Lung (tissue), 13 donors: Measurements from ENCODE around the gene HSPB7. TPM values are rescaled to one million over a fixed set of nuclear protein-coding genes. Genes with fewer than 3 reads are reported as not detected.
A peak's percentile ranks its signal among the peaks of the same experiment; 100 is the strongest.

Experiments
- ATAC-seq: fragments of 200-7000 bp; cut with Tn5 transposase; one replicate; pipeline ENCODE4 v1.9.1; 2020; ENCODE audit warnings: moderate number of reproducible peaks; ENCODE audit not compliant: insufficient read depth, low FRiP score
- DNase-seq, 3 donors: peaks; one replicate each; pipeline ENCODE4 v3.0.0-alpha.2; 2013 to 2017
- H3K27ac ChIP-seq, 2 donors: one replicate each; pipeline ENCODE4 v1.5.1; 2013; ENCODE audit warnings: mild to moderate bottlenecking in 2 of 2, moderate library complexity in 2 of 2, control low read depth in 1 of 2, inconsistent platforms in 1 of 2, low read depth in 1 of 2, low read length in 1 of 2
- H3K27me3 ChIP-seq, 3 donors: one replicate each; pipeline ENCODE4 v1.5.1; 2013; ENCODE audit warnings: low read length in 2 of 3; ENCODE audit not compliant: control insufficient read depth in 3 of 3, insufficient read depth in 3 of 3
- H3K36me3 ChIP-seq, 4 donors: one replicate each; pipeline ENCODE4 v1.5.1; 2013; ENCODE audit warnings: low read length in 4 of 4, mild to moderate bottlenecking in 1 of 4, moderate library complexity in 1 of 4; ENCODE audit not compliant: control insufficient read depth in 4 of 4, insufficient read depth in 4 of 4
- H3K4me1 ChIP-seq, 5 donors: one replicate each; pipeline ENCODE4 v1.5.1; 2013; ENCODE audit warnings: low read length in 5 of 5, mild to moderate bottlenecking in 2 of 5, moderate library complexity in 1 of 5; ENCODE audit not compliant: control insufficient read depth in 5 of 5, insufficient read depth in 5 of 5
- H3K4me3 ChIP-seq: one replicate; pipeline ENCODE4 v1.5.1; 2013; ENCODE audit warnings: mild to moderate bottlenecking, control low read depth, moderate library complexity
- H3K9ac ChIP-seq, 2 donors: one replicate each; pipeline ENCODE4 v1.5.1; 2013; ENCODE audit warnings: low read length in 2 of 2, control low read depth in 1 of 2; ENCODE audit not compliant: insufficient read depth in 1 of 2
- H3K9me3 ChIP-seq, 4 donors: one replicate each; pipeline ENCODE4 v1.5.1; 2013; ENCODE audit warnings: low read length in 3 of 4, mild to moderate bottlenecking in 1 of 4, moderate library complexity in 1 of 4; ENCODE audit not compliant: control insufficient read depth in 4 of 4, insufficient read depth in 3 of 4
- WGBS, 2 donors: extraction: QIAGEN DNeasy Blood & Tissue Kit; methylation state at CpG; one replicate each; pipeline ENCODE4 v1.1.7; 2013; 5-methylcytosine and 5-hydroxymethylcytosine counted together
- polyA plus RNA-seq, 2 donors: library from polyadenylated mRNA; stranded (reverse); fragments of 200-250 nt; gene quantifications; one replicate each; pipeline ENCODE4 v1.2.1, GENCODE V29; 2013
- small RNA-seq: library from RNA; depleted of rRNA; stranded (forward); fragments of <200 nt; gene quantifications from one replicate; pipeline ENCODE3, GENCODE V24; 2014; ENCODE audit warnings: low replicate concordance
- total RNA-seq, 2 donors: library from RNA; depleted of rRNA in 1 of 2; stranded (reverse); fragments of >200 nt in 1 of 2; gene quantifications; one replicate each; pipeline ENCODE4 v1.2.1, GENCODE V29; 2014 to 2021
- TF ChIP-seq, protein P1 (sequence below): IDR thresholded peaks from 2 replicates; pipeline ENCODE4 v1.5.1; 2012; ENCODE audit warnings: mild to moderate bottlenecking; ENCODE audit errors: control extremely low read depth, extremely low read depth
- donor health status: control.
- donor health status: control.
- donor health status: Bipolar disorder and iron deficiency.
- donor health status: healthy.
- donor health status: DM: yes; HTN: yes; CAD: no.

Gene HSPB7
- total and polyA plus RNA-seq, 4 donors: 2.4 to 34.2 (median 11.4) TPM

GRCh38 chr1:15966081-15966955 is 51.5 kb downstream of the HSPB7 start:
- ATAC-seq: peak; percentile 67
- H3K27me3 ChIP-seq: no peaks in the 10 kb centered on the region
- peaks cover 0 to 19% (median 11%) of the 10 kb centered on the region in 4 donors for H3K36me3 ChIP-seq
- peak in 1 of 3 donors; percentile 18 for DNase-seq
- WGBS, 2 donors: 39 to 41% methylated on average over 18 of the region's 18 CpGs
- no peak overlapping the region for H3K9ac ChIP-seq
- TF ChIP-seq, protein P1, sequence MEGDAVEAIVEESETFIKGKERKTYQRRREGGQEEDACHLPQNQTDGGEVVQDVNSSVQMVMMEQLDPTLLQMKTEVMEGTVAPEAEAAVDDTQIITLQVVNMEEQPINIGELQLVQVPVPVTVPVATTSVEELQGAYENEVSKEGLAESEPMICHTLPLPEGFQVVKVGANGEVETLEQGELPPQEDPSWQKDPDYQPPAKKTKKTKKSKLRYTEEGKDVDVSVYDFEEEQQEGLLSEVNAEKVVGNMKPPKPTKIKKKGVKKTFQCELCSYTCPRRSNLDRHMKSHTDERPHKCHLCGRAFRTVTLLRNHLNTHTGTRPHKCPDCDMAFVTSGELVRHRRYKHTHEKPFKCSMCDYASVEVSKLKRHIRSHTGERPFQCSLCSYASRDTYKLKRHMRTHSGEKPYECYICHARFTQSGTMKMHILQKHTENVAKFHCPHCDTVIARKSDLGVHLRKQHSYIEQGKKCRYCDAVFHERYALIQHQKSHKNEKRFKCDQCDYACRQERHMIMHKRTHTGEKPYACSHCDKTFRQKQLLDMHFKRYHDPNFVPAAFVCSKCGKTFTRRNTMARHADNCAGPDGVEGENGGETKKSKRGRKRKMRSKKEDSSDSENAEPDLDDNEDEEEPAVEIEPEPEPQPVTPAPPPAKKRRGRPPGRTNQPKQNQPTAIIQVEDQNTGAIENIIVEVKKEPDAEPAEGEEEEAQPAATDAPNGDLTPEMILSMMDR: no peak
- no peaks in the 10 kb centered on the region for H3K9me3 ChIP-seq
- H3K27ac ChIP-seq: peak overlapping the region; percentile 12 to 81
- H3K4me1 ChIP-seq: peaks cover 0 to 11% (median 0%) of the 10 kb centered on the region in 5 donors
- no peak overlapping the region for H3K4me3 ChIP-seq

DNA sequence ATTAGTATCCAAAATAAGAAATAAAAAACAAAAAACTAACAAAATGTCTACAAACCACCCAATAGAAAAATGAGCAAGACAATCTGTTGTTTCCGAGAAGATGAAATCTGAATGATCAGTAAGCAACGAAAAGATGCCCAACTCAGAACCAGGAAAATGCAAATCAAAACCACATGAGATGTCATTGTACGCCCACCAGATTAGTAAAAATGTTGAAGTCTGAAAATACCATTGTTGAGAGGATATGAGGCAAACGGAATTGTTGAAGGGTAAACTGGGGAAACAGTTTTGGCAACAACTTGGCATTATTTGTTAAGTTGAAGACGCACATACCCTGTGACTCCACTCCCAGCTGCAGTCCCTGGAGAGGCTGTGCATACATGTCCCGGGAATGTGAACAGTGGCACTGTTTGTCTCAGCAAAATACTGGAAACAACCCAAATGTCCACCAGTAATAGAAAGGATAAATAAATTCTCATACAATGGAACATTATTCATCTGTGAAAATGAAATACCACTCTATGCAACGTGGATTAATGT is 52.5 kb downstream of the HSPB7 start:
- H3K4me1 ChIP-seq: peaks cover 0 to 11% (median 0%) of the 10 kb centered on the region in 5 donors
- no peak overlapping the region for H3K27ac ChIP-seq
- H3K27me3 ChIP-seq: no peaks in the 10 kb centered on the region
- H3K4me3 ChIP-seq: no peak overlapping the region
- TF ChIP-seq, protein P1: no peak
- peaks cover 0 to 19% (median 11%) of the 10 kb centered on the region in 4 donors for H3K36me3 ChIP-seq
- no peak overlapping the region for H3K9ac ChIP-seq
- DNase-seq (no peak), ATAC-seq (no peak)
- WGBS, 2 donors: 40 to 43% methylated on average over 7 of the region's 7 CpGs
- H3K9me3 ChIP-seq: no peaks in the 10 kb centered on the region

Small RNAs within 50 kb of the gene (small RNA-seq; reads per million reads assigned to genes)
- gene AL355994.1 (not detected), gene AL355994.5 (not detected)

Other genes with a start within 250 kb of the HSPB7 start
- gene UQCRHL, start 210.4 kb downstream of the HSPB7 start, total RNA-seq: 1 to 10 TPM; 1.1 to 4.6 TPM
- 1 to 10 TPM; 1.6 to 1.8 TPM for gene UQCRHL, start 210.4 kb downstream of the HSPB7 start, polyA plus RNA-seq
- 10 to 100 TPM; 50.0 to 82.3 TPM for gene SPEN, start 170.3 kb downstream of the HSPB7 start, total RNA-seq
- gene SPEN, start 170.3 kb downstream of the HSPB7 start, polyA plus RNA-seq: 10 to 100 TPM; 10.7 to 23.5 TPM
- gene ZBTB17, start 41.9 kb downstream of the HSPB7 start, total RNA-seq: 10 to 100 TPM; 28.0 to 44.3 TPM
- 10 to 100 TPM; 44.2 to 47.1 TPM for gene ZBTB17, start 41.9 kb downstream of the HSPB7 start, polyA plus RNA-seq
- gene SRARP, start 13.8 kb downstream of the HSPB7 start, total RNA-seq: not detected
- gene SRARP, start 13.8 kb downstream of the HSPB7 start, polyA plus RNA-seq: under 1 TPM in 1 of 2 donors, not detected in 1; 0.16 TPM
- gene CLCNKA, start 4.0 kb upstream of the HSPB7 start, total RNA-seq: 1 to 10 TPM in 1 of 2 donors, not detected in 1; 1.3 TPM
- under 1 TPM; 0.10 to 0.17 TPM for gene CLCNKA, start 4.0 kb upstream of the HSPB7 start, polyA plus RNA-seq
- 1 to 10 TPM in 1 of 2 donors, under 1 TPM in 1; 0.37 to 1.9 TPM for gene CLCNKB, start 25.7 kb upstream of the HSPB7 start, total RNA-seq
- under 1 TPM; 0.06 to 0.22 TPM for gene CLCNKB, start 25.7 kb upstream of the HSPB7 start, polyA plus RNA-seq
- gene FAM131C, start 55.6 kb upstream of the HSPB7 start, total RNA-seq: not detected
- gene FAM131C, start 55.6 kb upstream of the HSPB7 start, polyA plus RNA-seq: not detected
- gene EPHA2, start 138.0 kb upstream of the HSPB7 start, total RNA-seq: 10 to 100 TPM; 21.3 to 35.6 TPM
- gene EPHA2, start 138.0 kb upstream of the HSPB7 start, polyA plus RNA-seq: 10 to 100 TPM; 17.5 to 19.8 TPM
- 10 to 100 TPM; 17.1 to 17.3 TPM for gene ARHGEF19, start 194.6 kb upstream of the HSPB7 start, total RNA-seq
- 10 to 100 TPM in 1 of 2 donors, 1 to 10 TPM in 1; 9.5 to 12.5 TPM for gene ARHGEF19, start 194.6 kb upstream of the HSPB7 start, polyA plus RNA-seq
- 10 to 100 TPM in 1 of 2 donors, 1 to 10 TPM in 1; 4.5 to 13.7 TPM for gene CPLANE2, start 219.1 kb upstream of the HSPB7 start, total RNA-seq
- 1 to 10 TPM; 5.3 to 5.9 TPM for gene CPLANE2, start 219.1 kb upstream of the HSPB7 start, polyA plus RNA-seq